A673 (cell line): Measurements from ENCODE around the gene SOX4. TPM values are rescaled to one million over a fixed set of nuclear protein-coding genes. Genes with fewer than 3 reads are reported as not detected.

Experiments used
- BruUV-seq: library from RNA; stranded (reverse); fragments of 400-500 nt; replicated peaks from 2 replicates; lab custom pipeline; 2021; lab: Mats Ljungman, UMichigan
- CTCF ChIA-PET: fragments of 300-600 bp; sonication (Branson Sonifier 250); formaldehyde crosslinking; loops from one replicate; lab custom pipeline; 2022; ENCODE audit warnings: antibody characterized with exemption; lab: Charles Lee
- POLR2A ChIA-PET: fragments of 300-600 bp; sonication (Branson Sonifier 250); formaldehyde crosslinking; loops from one replicate; lab custom pipeline; 2022; ENCODE audit warnings: antibody characterized with exemption; ENCODE audit not compliant: low non-redundant PET; lab: Charles Lee
- DNase-seq: peaks from one replicate; pipeline ENCODE4 v3.0.0-alpha.2; 2015; ENCODE audit warnings: low spot score
- H3K27ac ChIP-seq: fragments of 200-600 bp; sonication (generic); 2 replicates; pipeline ENCODE4 v1.5.1; 2016; ENCODE audit warnings: mixed run types, low read depth, mild to moderate bottlenecking, mixed read lengths, antibody characterized with exemption, low read length; ENCODE audit not compliant: poor library complexity, severe bottlenecking
- H3K27me3 ChIP-seq: fragments of 200-600 bp; sonication (generic); replicated peaks from 2 replicates; pipeline ENCODE4 v1.6.1; 2017; ENCODE audit warnings: mixed run types, low read depth, mild to moderate bottlenecking, mixed read lengths, antibody characterized with exemption, low read length; ENCODE audit not compliant: insufficient read depth, poor library complexity
- H3K36me3 ChIP-seq: fragments of 200-600 bp; sonication (generic); 2 replicates; pipeline ENCODE4 v1.6.1; 2016; ENCODE audit warnings: mixed run types, mild to moderate bottlenecking, mixed read lengths, antibody characterized with exemption, low read length; ENCODE audit not compliant: insufficient read depth, poor library complexity, severe bottlenecking
- H3K4me1 ChIP-seq: fragments of 200-600 bp; sonication (generic); 2 replicates; pipeline ENCODE4 v1.6.1; 2017; ENCODE audit warnings: mixed run types, mild to moderate bottlenecking, mixed read lengths, antibody characterized with exemption, low read length; ENCODE audit not compliant: insufficient read depth, poor library complexity, severe bottlenecking
- H3K4me3 ChIP-seq: fragments of 200-600 bp; sonication (generic); 2 replicates; pipeline ENCODE4 v1.5.1; 2016; ENCODE audit warnings: low read depth, mixed run types, mild to moderate bottlenecking, mixed read lengths, low read length; ENCODE audit not compliant: poor library complexity, severe bottlenecking
- H3K9me3 ChIP-seq: fragments of 200-600 bp; sonication (generic); 2 replicates; pipeline ENCODE4 v1.6.1; 2016; ENCODE audit warnings: mixed run types, low read depth, mild to moderate bottlenecking, mixed read lengths, antibody characterized with exemption, low read length; ENCODE audit not compliant: poor library complexity, severe bottlenecking
- EZH2 ChIP-seq: fragments of 200-600 bp; sonication (generic); IDR thresholded peaks from 2 replicates; pipeline ENCODE4 v1.6.1; 2017; ENCODE audit warnings: borderline replicate concordance, low read depth, mild to moderate bottlenecking, mixed read lengths, antibody characterized with exemption, low read length; ENCODE audit not compliant: poor library complexity, severe bottlenecking
- intact Hi-C: fragments of 100-400 bp; cut with micrococcal nuclease; formaldehyde crosslinking; loops from one replicate; pipeline ENCODE4 v1.10.0; 2022; ENCODE audit not compliant: unreplicated experiment
- total RNA-seq: library from RNA; stranded (reverse); gene quantifications from 2 replicates; pipeline ENCODE4 v1.2.3, GENCODE V29; 2021
- TF ChIP-seq, protein P1 (sequence below): fragments of 300-800, 200-600 bp; sonication (generic); conservative IDR thresholded peaks from 2 replicates; pipeline ENCODE4 v1.5.1; 2017; ENCODE audit warnings: low read depth, mild to moderate bottlenecking, antibody characterized with exemption, low read length, moderate library complexity, mixed read lengths

SOX4 gene
- total RNA-seq, 1 experiment from 2014 or later: 59.4 TPM

DNA sequence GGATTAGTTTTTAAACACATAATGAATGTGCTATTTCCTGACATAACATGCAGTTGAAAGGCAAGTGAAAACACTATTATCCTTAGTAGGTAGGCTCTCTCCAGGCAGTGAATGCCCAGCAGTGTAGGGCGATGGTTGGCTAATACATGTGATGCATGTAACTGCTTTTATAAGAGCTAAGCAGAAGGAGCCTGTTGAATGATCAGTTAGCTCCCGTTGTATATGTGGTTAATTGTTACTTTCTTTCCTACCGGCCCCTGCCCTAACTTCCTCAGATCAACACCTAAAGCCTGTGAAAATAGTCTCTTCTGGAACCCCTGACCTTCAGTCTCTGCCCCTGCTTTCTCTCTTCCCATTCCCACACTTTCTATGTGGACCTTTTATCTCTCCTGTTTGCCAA, 10.5 kb downstream of the SOX4 start:
- H3K4me1 ChIP-seq: peaks cover 12% of the 10 kb centered on the region
- TF ChIP-seq EZH2: no peak
- TF ChIP-seq, protein P1, sequence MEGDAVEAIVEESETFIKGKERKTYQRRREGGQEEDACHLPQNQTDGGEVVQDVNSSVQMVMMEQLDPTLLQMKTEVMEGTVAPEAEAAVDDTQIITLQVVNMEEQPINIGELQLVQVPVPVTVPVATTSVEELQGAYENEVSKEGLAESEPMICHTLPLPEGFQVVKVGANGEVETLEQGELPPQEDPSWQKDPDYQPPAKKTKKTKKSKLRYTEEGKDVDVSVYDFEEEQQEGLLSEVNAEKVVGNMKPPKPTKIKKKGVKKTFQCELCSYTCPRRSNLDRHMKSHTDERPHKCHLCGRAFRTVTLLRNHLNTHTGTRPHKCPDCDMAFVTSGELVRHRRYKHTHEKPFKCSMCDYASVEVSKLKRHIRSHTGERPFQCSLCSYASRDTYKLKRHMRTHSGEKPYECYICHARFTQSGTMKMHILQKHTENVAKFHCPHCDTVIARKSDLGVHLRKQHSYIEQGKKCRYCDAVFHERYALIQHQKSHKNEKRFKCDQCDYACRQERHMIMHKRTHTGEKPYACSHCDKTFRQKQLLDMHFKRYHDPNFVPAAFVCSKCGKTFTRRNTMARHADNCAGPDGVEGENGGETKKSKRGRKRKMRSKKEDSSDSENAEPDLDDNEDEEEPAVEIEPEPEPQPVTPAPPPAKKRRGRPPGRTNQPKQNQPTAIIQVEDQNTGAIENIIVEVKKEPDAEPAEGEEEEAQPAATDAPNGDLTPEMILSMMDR: no peak
- no TSS peak for BruUV-seq
- no peak for DNase-seq
- H3K27me3 ChIP-seq: no peaks in the 10 kb centered on the region
- POLR2A ChIA-PET: interaction anchor here (0.7 kb wide), 1 partner anchor 202 kb away, joined by 3 read pairs; no protein-coding TSS in a partner anchor
- H3K4me3 ChIP-seq: no peak overlapping the region
- CTCF ChIA-PET: no interaction called here
- H3K9me3 ChIP-seq: no peaks in the 10 kb centered on the region
- peaks cover 8% of the 10 kb centered on the region for H3K36me3 ChIP-seq
- H3K27ac ChIP-seq: no peak overlapping the region
- intact Hi-C loops: no loop called here

DNA sequence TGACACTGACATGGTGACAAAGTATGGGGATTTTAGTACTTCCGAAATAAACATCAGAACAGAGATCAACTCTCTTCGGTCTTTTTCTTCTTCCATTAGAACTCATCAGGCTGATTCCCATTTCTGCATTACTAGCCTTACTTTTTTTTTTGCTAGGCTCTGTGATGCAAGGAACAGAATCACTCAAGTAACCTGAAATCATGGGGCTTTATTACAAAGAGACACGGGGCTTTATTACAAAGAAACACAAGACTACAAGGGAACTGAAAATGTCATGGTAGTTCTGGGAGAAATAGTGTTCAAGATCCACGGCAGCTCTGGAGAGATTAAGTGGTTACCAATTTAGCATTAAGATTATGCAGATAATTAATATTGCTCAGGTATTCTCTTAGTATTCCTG, 11.6 kb downstream of the SOX4 start:
- no peaks in the 10 kb centered on the region for H3K36me3 ChIP-seq
- peaks cover 9% of the 10 kb centered on the region for H3K4me1 ChIP-seq
- intact Hi-C loops: no loop called here
- DNase-seq: no peak
- no TSS peak for BruUV-seq
- no peaks in the 10 kb centered on the region for H3K27me3 ChIP-seq
- no peaks in the 10 kb centered on the region for H3K9me3 ChIP-seq
- ChIA-PET CTCF (no interaction called here), POLR2A (no interaction called here)
- H3K4me3 ChIP-seq: no peak overlapping the region
- H3K27ac ChIP-seq: no peak overlapping the region
- TF ChIP-seq, protein P1: no peak
- no peak for TF ChIP-seq EZH2

DNA sequence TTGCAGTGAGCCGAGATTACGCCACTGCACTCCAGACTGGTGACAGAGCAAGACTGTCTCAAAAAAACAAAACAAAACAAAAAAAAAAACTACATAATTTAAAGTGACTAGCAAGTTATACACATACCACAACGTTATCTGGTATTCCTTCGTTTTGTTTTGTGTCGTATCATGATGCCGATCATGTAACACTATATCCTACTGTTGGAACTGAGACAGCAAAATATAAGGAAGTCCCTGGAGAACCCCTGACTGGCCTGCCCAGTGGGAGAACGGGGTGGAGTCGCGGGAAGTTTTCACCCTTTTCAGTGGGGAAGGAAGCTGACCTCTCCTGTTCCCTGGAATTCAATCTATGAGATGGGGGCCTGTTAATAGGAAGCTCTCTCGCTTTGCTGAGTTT, 15.1 kb downstream of the SOX4 start:
- no peaks in the 10 kb centered on the region for H3K36me3 ChIP-seq
- CTCF ChIA-PET: no interaction called here
- H3K4me1 ChIP-seq: peaks cover 14% of the 10 kb centered on the region
- H3K4me3 ChIP-seq: no peak overlapping the region
- H3K27ac ChIP-seq: no peak overlapping the region
- POLR2A ChIA-PET: interaction anchor here (0.6 kb wide), 2 partner anchors 40 to 299 kb away, joined by 3 to 18 read pairs; no protein-coding TSS in a partner anchor
- H3K9me3 ChIP-seq: no peaks in the 10 kb centered on the region
- H3K27me3 ChIP-seq: no peaks in the 10 kb centered on the region
- intact Hi-C loops: no loop called here
- TF ChIP-seq, protein P1: no peak
- no peak for TF ChIP-seq EZH2
- BruUV-seq: no TSS peak
- DNase-seq: no peak
